ENCODE results near the gene BMPR1A. TPM values are rescaled to one million over a fixed set of nuclear protein-coding genes. Genes with fewer than 3 reads are reported as not detected.

BMPR1A gene
- total and polyA plus RNA-seq, 2 of the 13 experiments (the other 11 are each of a cell fraction or from before 2014, with no cell fraction given) = 17.8 to 44.2 TPM

DNA sequence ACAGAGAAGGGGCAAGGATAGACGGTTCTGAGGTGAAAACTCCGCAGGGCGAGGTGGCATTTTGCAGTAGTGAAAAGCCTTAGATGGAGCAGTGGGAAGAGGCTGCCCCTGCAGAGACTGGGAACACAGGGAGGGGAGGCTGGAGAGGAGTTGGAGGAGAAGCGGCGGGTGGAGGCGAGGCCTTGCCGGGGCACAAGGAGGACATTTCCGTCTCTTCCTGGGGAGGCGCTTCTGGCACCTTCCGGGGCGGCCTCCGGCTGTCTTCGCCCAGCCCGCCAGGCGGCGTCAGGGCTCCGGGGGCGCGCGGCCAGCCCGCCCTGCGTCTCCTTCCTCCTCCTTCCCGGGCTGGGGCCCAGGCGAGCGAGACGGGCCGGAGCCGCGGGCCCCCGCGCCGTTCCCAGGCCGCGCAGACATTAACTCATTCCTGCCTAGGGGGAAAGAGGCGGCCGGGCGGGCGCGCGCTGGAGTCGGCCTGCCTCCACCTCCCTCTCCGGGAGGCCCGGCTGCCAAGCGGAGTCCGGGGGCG, 45.4 kb upstream of the BMPR1A start (continued):
- TF ChIP-seq GMEB2 (CRISPR knock-in tag; IDR thresholded peaks at IDR 0.05; ENCODE audit: low read depth) (no peak), AFF4 (CRISPR knock-in tag; IDR thresholded peaks at IDR 0.05) (no peak), IRX3 (CRISPR knock-in tag; IDR thresholded peaks at IDR 0.05; ENCODE audit: borderline replicate concordance, low read depth) (no peak), NR2F6 (IDR thresholded peaks at IDR 0.05) (no peak), NR2F6 (CRISPR knock-in tag; IDR thresholded peaks at IDR 0.05) (0 out of 2 replicates have a peak, but pooled peaks have one; percentile 8), UBTF (CRISPR knock-in tag; IDR thresholded peaks at IDR 0.05) (peak; percentile 93), PHF21A (CRISPR knock-in tag; IDR thresholded peaks at IDR 0.05) (peak; percentile 78), HOXA3 (CRISPR knock-in tag; IDR thresholded peaks at IDR 0.05) (peak; percentile 60), ZNF644 (CRISPR knock-in tag; IDR thresholded peaks at IDR 0.05; ENCODE audit: low read depth) (no peak), MIXL1 (CRISPR knock-in tag; IDR thresholded peaks at IDR 0.05) (peak; percentile 27; the same call in 1 of the 2 replicates), XRCC5 (optimal IDR thresholded peaks at IDR 0.05; ENCODE audit: low read length) (peak; percentile 82), ZMYM4 (CRISPR knock-in tag; IDR thresholded peaks at IDR 0.05) (peak; percentile 47; the same call in 1 of the 2 replicates), ZNF30 (CRISPR knock-in tag; IDR thresholded peaks at IDR 0.05) (no peak), CEBPB (IDR thresholded peaks at IDR 0.05; ENCODE audit: borderline replicate concordance, low read depth, low read length) (no peak), ZNF709 (CRISPR knock-in tag; IDR thresholded peaks at IDR 0.05) (no peak), ZNF670 (CRISPR knock-in tag; IDR thresholded peaks at IDR 0.05; ENCODE audit: borderline replicate concordance) (no peak), ZNF260 (CRISPR knock-in tag; IDR thresholded peaks at IDR 0.05; ENCODE audit: borderline replicate concordance, low read depth) (no peak), ELF1 (CRISPR knock-in tag; IDR thresholded peaks at IDR 0.05) (0 out of 2 replicates have a peak, but pooled peaks have one; percentile 25), ERF (CRISPR knock-in tag; IDR thresholded peaks at IDR 0.05) (peak; percentile 55), ZNF547 (CRISPR knock-in tag; IDR thresholded peaks at IDR 0.05) (peak; percentile 51; the same call in 1 of the 2 replicates), MAZ (IDR thresholded peaks at IDR 0.05; ENCODE audit: borderline replicate concordance, low read depth, low read length) (no peak), MAZ (CRISPR knock-in tag; IDR thresholded peaks at IDR 0.05; ENCODE audit: low read depth) (peak; percentile 73)

Data from HepG2 (cell line).